ENCODE measurements around the gene SREBF2.

SREBF2 gene

GRCh38 chr22:41880653-41881052 is 47.7 kb downstream of the SREBF2 start:
- no peak for DNase-seq

GRCh38 chr22:41883400-41883799 is 50.5 kb downstream of the SREBF2 start:
- no peak for DNase-seq

GRCh38 chr22:41885116-41885515 is 52.2 kb downstream of the SREBF2 start:
- DNase-seq, result no peak

GRCh38 chr22:41885516-41885915 is 52.6 kb downstream of the SREBF2 start:
- DNase-seq, result no peak

- no peak for DNase-seq
Observed at GRCh38 chr22:41888627-41889200, 55.8 kb downstream of the SREBF2 start.

- no peak for DNase-seq
Observed at GRCh38 chr22:41891407-41891806, 58.5 kb downstream of the SREBF2 start.

- DNase-seq, result no peak
Observed at GRCh38 chr22:41892721-41893120, 59.8 kb downstream of the SREBF2 start.

GRCh38 chr22:41893591-41894375 is 60.9 kb downstream of the SREBF2 start:
- no peak for DNase-seq

- no peak for DNase-seq
Observed at GRCh38 chr22:41898645-41899044, 65.7 kb downstream of the SREBF2 start.

- no peak for DNase-seq
Observed at GRCh38 chr22:41899110-41899509, 66.2 kb downstream of the SREBF2 start.

- DNase-seq, result no peak
Observed at GRCh38 chr22:41899992-41900651, 67.2 kb downstream of the SREBF2 start.

- no peak for DNase-seq
Observed at GRCh38 chr22:41900652-41901312, 67.9 kb downstream of the SREBF2 start.

- DNase-seq, result no peak
Observed at GRCh38 chr22:41902016-41902415, 69.1 kb downstream of the SREBF2 start.

- DNase-seq, result no peak
Observed at GRCh38 chr22:41902932-41903421, 70.1 kb downstream of the SREBF2 start.

- DNase-seq, result no peak
Observed at GRCh38 chr22:41904450-41905410, 71.8 kb downstream of the SREBF2 start.

GRCh38 chr22:41905411-41906202 is 72.7 kb downstream of the SREBF2 start:
- no peak for DNase-seq

GRCh38 chr22:41906822-41907221 is 73.9 kb downstream of the SREBF2 start:
- DNase-seq, result no peak

GRCh38 chr22:41907436-41908401 is 74.8 kb downstream of the SREBF2 start:
- no peak for DNase-seq

- no peak for DNase-seq
Observed at GRCh38 chr22:41908411-41909309, 75.8 kb downstream of the SREBF2 start.

Data from activated CD4-positive, alpha-beta T cell treated with anti-CD3 and anti-CD28 coated beads, Interleukin-2, Interleukin-6, amounts not matched to agents 100 ng/mL and 50 ng/mL, durations not matched to agents 16 hours and 8 hours (primary cell).